ENCODE data around the gene RMND5A.

The RMND5A gene

GRCh38 chr2:86768189-86768949 lies 48.3 kb downstream of the RMND5A start:
- DNase-seq: no peak

GRCh38 chr2:86769838-86770237 lies 49.7 kb downstream of the RMND5A start:
- no peak for DNase-seq

GRCh38 chr2:86770816-86771301 lies 50.8 kb downstream of the RMND5A start:
- DNase-seq: no peak

GRCh38 chr2:86772611-86773010 lies 52.5 kb downstream of the RMND5A start:
- DNase-seq: no peak

- DNase-seq: no peak
Measured at GRCh38 chr2:86774862-86775261, 54.8 kb downstream of the RMND5A start.

GRCh38 chr2:86775338-86775737 lies 55.2 kb downstream of the RMND5A start:
- no peak for DNase-seq

GRCh38 chr2:86776532-86776931 lies 56.4 kb downstream of the RMND5A start:
- DNase-seq: no peak

GRCh38 chr2:86778957-86779356 lies 58.9 kb downstream of the RMND5A start:
- no peak for DNase-seq

GRCh38 chr2:86779971-86780370 lies 59.9 kb downstream of the RMND5A start:
- DNase-seq: no peak

- no peak for DNase-seq
Measured at GRCh38 chr2:86781363-86781762, 61.3 kb downstream of the RMND5A start.

GRCh38 chr2:86782748-86783147 lies 62.7 kb downstream of the RMND5A start:
- no peak for DNase-seq

- no peak for DNase-seq
Measured at GRCh38 chr2:86783615-86784339, 63.7 kb downstream of the RMND5A start.

- DNase-seq: no peak
Measured at GRCh38 chr2:86785456-86785855, 65.4 kb downstream of the RMND5A start.

- no peak for DNase-seq
Measured at GRCh38 chr2:86786001-86786536, 66.0 kb downstream of the RMND5A start.

GRCh38 chr2:86787736-86788135 lies 67.6 kb downstream of the RMND5A start:
- DNase-seq: peak; percentile 48

- no peak for DNase-seq
Measured at GRCh38 chr2:86788165-86788564, 68.1 kb downstream of the RMND5A start.

GRCh38 chr2:86788881-86789686 lies 69.0 kb downstream of the RMND5A start:
- no peak for DNase-seq

GRCh38 chr2:86789687-86790133 lies 69.6 kb downstream of the RMND5A start:
- DNase-seq: no peak

- no peak for DNase-seq
Measured at GRCh38 chr2:86790134-86790675, 70.1 kb downstream of the RMND5A start.

- DNase-seq: no peak
Measured at GRCh38 chr2:86790676-86791572, 70.8 kb downstream of the RMND5A start, which contains the start of gene CD8A. Gene CD8A, minus strand, starts transcription at chr2:86790913. Its CDS starts 88 bp downstream, at chr2:86790825.

GRCh38 chr2:86791573-86791972 lies 71.5 kb downstream of the RMND5A start:
- no peak for DNase-seq

- no peak for DNase-seq
Measured at GRCh38 chr2:86793752-86794151, 73.7 kb downstream of the RMND5A start.

Data from NCI-H345 (cell line).